ENCODE data around the gene AK9.
"Not testable (repeated sequence)": the region's sequence is repeated elsewhere in the genome, so short reads cannot be mapped to it uniquely, and the experiment has no call there.

AK9 gene

GRCh38 chr6:109477184-109477583 lies 213.8 kb downstream of the AK9 start:
- FAIRE-seq: no peak

- FAIRE-seq: no peak
Observed at GRCh38 chr6:109475625-109476024, 215.4 kb downstream of the AK9 start.

GRCh38 chr6:109474995-109475394 lies 216.0 kb downstream of the AK9 start:
- no peak for FAIRE-seq

GRCh38 chr6:109473120-109473519 lies 217.9 kb downstream of the AK9 start:
- no peak for FAIRE-seq

- no peak for FAIRE-seq
Observed at GRCh38 chr6:109472132-109472995, 218.6 kb downstream of the AK9 start.

- FAIRE-seq: no peak
Observed at GRCh38 chr6:109471105-109471810, 219.7 kb downstream of the AK9 start.

GRCh38 chr6:109469591-109470189 lies 221.3 kb downstream of the AK9 start:
- no peak for FAIRE-seq

GRCh38 chr6:109467696-109468095 lies 223.3 kb downstream of the AK9 start:
- FAIRE-seq: no peak

- no peak for FAIRE-seq
Observed at GRCh38 chr6:109466212-109466923, 224.6 kb downstream of the AK9 start.

- FAIRE-seq: no peak
Observed at GRCh38 chr6:109465772-109466171, 225.2 kb downstream of the AK9 start.

GRCh38 chr6:109461733-109462526 lies 229.1 kb downstream of the AK9 start:
- no peak for FAIRE-seq

- not testable (repeated sequence) for FAIRE-seq
Observed at GRCh38 chr6:109461205-109461604, 229.8 kb downstream of the AK9 start.

- FAIRE-seq: no peak
Observed at GRCh38 chr6:109460161-109460829, 230.7 kb downstream of the AK9 start.

- FAIRE-seq: no peak
Observed at GRCh38 chr6:109458774-109459531, 232.0 kb downstream of the AK9 start.

- no peak for FAIRE-seq
Observed at GRCh38 chr6:109457562-109457996, 233.4 kb downstream of the AK9 start.

- FAIRE-seq: no peak
Observed at GRCh38 chr6:109456710-109457561, 234.1 kb downstream of the AK9 start.

- no peak for FAIRE-seq
Observed at GRCh38 chr6:109456111-109456583, 234.9 kb downstream of the AK9 start.

- no peak for FAIRE-seq
Observed at GRCh38 chr6:109455437-109456110, 235.4 kb downstream of the AK9 start, which contains the start of gene MICAL1. MICAL1 (minus strand) TSS chr6:109455772; CDS start chr6:109454196, 1,576 bp downstream.
